GM19395 (cell line): ENCODE data around the gene G6PC1.
"Not testable (repeated sequence)": the region's sequence is repeated elsewhere in the genome, so short reads cannot be mapped to it uniquely, and the experiment has no call there.

Experiments used
- ATAC-seq: cut with Tn5 transposase; IDR thresholded peaks from one replicate; pipeline ENCODE4 v1.9.1; 2021; ENCODE audit warnings: mild to moderate bottlenecking, moderate library complexity; ENCODE audit not compliant: unreplicated experiment

G6PC1 gene

DNA sequence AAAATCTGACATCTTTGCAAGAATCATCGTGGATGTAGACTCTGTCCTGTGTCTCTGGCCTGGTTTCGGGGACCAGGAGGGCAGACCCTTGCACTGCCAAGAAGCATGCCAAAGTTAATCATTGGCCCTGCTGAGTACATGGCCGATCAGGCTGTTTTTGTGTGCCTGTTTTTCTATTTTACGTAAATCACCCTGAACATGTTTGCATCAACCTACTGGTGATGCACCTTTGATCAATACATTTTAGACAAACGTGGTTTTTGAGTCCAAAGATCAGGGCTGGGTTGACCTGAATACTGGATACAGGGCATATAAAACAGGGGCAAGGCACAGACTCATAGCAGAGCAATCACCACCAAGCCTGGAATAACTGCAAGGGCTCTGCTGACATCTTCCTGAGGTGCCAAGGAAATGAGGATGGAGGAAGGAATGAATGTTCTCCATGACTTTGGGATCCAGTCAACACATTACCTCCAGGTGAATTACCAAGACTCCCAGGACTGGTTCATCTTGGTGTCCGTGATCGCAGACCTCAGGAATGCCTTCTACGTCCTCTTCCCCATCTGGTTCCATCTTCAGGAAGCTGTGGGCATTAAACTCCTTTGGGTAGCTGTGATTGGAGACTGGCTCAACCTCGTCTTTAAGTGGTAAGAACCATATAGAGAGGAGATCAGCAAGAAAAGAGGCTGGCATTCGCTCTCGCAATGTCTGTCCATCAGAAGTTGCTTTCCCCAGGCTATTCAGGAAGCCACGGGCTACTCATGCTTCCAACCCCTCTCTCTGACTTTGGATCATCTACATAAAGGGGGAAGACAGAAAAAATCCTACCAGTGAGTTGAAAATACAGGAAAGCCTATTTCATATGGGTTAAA is at the start of gene G6PC1:
Gene G6PC1 (plus strand): TSS at position 340 of the 872 bp plus-strand sequence. CDS start 78 bp downstream, at position 418.
- ATAC-seq: no peak

DNA sequence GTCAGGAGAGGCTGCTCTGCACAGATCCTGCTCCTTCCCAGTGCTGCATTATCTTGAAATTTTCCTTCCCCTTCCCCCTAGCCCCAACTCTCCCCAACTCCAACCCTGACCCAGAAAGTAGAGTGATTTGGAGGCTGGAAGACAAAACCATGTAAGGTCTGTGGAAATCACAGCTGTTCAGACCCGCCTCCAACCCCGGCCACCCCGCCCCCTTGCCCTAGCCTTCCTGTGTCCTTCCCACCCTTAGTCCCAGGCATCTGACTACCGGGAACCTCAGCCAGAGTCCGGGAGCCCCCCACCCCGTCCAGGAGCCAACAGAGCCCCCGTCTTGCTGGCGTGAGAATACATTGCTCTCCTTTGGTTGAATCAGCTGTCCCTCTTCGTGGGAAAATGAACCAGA is 49.6 kb upstream of the G6PC1 start, which contains the start of gene AOC3:
Gene AOC3 (plus strand): TSS at position 246 of the 400 bp plus-strand sequence. CDS start 145 bp downstream, at position 391.
- no peak for ATAC-seq

DNA sequence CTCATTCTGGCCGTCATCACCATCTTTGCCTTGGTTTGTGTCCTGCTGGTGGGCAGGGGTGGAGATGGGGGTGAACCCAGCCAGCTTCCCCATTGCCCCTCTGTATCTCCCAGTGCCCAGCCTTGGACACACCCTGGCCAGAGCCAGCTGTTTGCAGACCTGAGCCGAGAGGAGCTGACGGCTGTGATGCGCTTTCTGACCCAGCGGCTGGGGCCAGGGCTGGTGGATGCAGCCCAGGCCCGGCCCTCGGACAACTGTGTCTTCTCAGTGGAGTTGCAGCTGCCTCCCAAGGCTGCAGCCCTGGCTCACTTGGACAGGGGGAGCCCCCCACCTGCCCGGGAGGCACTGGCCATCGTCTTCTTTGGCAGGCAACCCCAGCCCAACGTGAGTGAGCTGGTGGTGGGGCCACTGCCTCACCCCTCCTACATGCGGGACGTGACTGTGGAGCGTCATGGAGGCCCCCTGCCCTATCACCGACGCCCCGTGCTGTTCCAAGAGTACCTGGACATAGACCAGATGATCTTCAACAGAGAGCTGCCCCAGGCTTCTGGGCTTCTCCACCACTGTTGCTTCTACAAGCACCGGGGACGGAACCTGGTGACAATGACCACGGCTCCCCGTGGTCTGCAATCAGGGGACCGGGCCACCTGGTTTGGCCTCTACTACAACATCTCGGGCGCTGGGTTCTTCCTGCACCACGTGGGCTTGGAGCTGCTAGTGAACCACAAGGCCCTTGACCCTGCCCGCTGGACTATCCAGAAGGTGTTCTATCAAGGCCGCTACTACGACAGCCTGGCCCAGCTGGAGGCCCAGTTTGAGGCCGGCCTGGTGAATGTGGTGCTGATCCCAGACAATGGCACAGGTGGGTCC is 49.0 kb upstream of the G6PC1 start:
- not testable (repeated sequence) for ATAC-seq

DNA sequence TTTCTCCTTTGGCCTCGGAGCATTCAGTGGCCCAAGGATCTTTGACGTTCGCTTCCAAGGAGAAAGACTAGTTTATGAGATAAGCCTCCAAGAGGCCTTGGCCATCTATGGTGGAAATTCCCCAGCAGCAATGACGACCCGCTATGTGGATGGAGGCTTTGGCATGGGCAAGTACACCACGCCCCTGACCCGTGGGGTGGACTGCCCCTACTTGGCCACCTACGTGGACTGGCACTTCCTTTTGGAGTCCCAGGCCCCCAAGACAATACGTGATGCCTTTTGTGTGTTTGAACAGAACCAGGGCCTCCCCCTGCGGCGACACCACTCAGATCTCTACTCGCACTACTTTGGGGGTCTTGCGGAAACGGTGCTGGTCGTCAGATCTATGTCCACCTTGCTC is 48.2 kb upstream of the G6PC1 start:
- ATAC-seq: no peak

DNA sequence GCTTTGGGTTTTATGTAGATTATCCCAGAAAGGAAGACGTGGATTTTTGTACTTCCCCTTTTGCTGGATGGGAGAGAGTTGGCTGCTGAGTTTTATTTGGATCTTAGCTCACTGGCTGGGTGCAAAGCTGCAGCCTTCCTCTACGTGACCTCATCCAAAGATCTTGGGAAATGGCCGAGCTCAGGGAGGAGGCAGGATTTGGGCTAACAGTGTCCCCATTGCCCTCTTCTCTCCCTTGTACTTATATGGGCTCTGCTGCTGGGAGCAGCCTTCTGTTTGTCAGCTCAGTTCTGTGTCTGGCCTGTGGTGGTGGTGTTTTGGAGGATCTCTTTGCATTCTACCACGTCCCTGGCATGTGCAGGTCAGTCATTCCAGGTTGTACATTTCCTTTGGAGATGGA is 47.6 kb upstream of the G6PC1 start:
- ATAC-seq: no peak

DNA sequence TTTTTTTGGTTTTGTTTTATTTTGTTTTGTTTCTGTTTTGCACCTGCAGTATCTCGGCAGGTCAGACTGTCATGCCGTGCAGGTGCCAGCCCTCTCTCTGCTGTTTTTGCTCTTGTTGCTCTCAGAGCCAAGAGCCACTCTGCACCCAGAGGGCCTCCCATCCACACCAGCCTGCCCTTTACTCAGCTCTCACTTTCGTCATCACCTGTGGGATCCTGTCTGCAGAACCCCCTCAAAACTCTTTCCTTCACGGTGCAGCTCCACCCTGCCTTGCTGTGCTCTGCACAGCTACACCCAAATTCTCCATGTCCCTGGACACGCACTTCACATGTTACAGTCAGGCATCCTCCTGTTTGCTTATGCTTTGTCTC is 47.0 kb upstream of the G6PC1 start:
- no peak for ATAC-seq

DNA sequence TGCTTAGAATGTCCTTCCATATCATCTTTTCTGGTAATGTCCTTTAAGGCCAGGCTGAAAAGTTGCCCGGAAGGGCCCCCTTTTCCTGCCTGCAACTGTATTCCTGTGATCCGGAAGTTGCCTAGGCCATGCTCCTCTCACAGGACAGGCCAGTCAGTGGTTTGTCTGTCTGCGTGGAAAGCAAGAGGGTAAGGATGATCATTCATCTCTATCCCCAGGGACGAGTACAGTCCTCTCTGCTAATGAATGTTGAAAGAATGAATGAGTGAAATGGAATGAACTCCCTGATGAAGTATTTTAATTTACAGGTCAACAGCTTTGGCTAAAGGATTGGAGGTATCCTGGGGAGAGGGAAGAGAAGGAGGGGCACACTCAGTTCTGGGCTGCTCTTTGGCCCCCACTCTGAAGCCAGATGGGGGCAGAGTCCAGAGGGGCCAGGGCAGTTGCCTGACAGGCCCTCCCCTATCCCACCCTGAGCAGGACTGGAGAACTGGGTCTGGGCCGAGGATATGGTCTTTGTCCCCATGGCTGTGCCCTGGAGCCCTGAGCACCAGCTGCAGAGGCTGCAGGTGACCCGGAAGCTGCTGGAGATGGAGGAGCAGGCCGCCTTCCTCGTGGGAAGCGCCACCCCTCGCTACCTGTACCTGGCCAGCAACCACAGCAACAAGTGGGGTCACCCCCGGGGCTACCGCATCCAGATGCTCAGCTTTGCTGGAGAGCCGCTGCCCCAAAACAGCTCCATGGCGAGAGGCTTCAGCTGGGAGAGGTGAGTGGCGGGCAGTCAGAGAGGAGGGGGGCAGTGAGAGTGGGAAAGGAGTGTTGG is 46.4 kb upstream of the G6PC1 start:
- no peak for ATAC-seq

DNA sequence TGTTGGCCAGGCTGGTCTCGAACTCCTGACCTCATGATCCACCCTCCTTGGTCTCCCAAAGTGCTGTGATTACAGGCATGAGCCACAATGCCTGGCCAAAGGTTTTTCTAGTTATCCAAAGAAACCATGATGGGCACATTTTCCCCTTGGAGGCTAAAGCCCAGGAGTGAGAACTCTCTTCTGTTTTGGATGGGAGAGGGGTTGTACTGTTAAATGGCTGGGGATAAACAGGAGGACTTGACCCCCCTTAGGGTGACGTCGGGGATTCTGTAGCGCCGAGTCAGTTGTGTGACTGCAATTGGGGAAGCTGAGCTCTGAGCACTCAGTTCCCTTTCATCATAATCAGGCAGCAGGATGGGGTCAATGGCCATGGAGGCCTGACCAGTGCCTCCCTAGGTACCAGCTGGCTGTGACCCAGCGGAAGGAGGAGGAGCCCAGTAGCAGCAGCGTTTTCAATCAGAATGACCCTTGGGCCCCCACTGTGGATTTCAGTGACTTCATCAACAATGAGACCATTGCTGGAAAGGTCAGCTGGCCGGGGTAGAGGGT is 45.5 kb upstream of the G6PC1 start:
- no peak for ATAC-seq

DNA sequence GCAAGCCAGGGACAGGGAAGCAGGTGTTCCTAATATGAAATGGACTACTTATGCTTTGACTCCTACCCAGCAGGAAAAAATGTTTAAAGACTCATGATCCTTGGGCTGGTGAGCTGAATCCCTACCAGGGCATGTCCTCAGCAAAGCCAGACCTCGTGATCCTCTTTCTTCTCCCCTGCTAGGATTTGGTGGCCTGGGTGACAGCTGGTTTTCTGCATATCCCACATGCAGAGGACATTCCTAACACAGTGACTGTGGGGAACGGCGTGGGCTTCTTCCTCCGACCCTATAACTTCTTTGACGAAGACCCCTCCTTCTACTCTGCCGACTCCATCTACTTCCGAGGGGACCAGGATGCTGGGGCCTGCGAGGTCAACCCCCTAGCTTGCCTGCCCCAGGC is 44.5 kb upstream of the G6PC1 start:
- ATAC-seq: not testable (repeated sequence)

DNA sequence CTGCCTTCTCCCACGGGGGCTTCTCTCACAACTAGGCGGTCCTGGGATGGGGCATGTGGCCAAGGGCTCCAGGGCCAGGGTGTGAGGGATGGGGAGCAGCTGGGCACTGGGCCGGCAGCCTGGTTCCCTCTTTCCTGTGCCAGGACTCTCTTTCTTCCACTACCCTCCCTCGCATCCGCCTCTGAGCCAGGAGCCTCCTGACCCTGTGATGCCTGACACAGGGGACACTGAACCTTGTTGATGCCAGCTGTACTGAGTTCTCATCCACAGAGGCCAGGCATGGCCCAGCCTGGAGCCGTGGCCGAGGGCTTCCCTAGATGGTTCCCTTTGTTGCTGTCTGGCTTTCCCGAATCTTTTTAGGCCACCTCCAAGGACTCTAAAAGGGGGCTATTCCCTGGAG is 44.1 kb upstream of the G6PC1 start:
- ATAC-seq: not testable (repeated sequence)

DNA sequence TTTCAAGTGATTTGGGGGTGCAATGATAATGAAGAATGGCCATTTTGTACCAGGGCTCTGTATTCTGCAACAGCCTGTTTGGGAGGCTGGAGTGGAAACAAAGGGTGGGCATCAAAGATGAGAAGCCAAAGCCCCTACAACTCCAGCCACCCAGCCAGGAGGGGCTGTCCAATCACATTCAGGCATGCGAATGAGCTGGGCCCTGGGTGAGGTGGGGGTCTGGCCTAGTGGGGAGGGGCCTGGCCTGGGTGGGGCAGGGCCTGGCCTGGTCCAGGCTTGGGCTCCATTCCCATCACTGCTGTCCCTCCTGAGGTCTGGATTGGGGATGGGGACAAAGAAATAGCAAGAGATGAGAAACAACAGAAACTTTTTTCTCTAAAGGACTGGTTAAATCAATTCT is 43.2 kb upstream of the G6PC1 start:
- no peak for ATAC-seq

DNA sequence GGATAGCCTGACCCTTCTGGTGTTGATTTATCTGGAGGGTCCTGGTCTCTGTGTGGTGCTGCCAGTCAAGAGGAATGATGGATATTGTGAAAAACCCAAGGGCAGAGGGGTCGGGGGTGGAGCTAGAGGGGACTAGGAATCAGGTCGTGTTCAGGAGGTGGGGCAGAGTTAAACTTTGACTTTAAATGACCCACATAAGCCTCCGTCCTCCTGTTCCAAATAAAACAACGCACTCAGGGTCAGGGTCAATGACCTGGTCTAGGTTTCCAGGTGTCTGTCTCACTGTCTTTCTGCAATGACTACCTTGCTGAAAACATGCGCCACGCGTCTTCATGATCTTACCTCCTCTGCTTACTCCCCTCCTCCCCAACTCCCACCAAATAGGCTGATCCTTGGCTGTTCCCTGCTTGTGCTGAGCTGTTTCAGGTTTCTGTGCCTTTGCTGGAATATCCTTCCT is 34.9 kb upstream of the G6PC1 start:
- ATAC-seq: no peak

DNA sequence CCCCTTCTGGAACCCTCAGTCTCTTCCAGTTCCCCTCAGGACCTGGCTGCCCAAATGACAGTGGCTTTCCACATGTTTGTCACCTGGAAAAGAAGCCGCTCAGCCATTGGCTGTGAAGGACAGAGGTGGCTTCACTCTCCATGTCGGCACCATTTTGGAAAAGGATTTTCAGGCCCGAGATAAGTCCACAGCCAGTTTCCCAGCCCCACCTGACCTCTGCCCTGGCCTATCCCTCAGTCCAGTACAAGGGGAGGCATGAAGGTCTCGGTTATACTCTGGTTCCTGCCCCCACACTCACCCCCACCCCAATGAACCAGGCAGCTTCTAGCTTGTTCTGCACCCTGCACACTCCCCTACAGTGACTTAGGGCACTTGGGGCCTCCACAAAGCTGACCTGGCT is 34.4 kb upstream of the G6PC1 start:
- no peak for ATAC-seq

DNA sequence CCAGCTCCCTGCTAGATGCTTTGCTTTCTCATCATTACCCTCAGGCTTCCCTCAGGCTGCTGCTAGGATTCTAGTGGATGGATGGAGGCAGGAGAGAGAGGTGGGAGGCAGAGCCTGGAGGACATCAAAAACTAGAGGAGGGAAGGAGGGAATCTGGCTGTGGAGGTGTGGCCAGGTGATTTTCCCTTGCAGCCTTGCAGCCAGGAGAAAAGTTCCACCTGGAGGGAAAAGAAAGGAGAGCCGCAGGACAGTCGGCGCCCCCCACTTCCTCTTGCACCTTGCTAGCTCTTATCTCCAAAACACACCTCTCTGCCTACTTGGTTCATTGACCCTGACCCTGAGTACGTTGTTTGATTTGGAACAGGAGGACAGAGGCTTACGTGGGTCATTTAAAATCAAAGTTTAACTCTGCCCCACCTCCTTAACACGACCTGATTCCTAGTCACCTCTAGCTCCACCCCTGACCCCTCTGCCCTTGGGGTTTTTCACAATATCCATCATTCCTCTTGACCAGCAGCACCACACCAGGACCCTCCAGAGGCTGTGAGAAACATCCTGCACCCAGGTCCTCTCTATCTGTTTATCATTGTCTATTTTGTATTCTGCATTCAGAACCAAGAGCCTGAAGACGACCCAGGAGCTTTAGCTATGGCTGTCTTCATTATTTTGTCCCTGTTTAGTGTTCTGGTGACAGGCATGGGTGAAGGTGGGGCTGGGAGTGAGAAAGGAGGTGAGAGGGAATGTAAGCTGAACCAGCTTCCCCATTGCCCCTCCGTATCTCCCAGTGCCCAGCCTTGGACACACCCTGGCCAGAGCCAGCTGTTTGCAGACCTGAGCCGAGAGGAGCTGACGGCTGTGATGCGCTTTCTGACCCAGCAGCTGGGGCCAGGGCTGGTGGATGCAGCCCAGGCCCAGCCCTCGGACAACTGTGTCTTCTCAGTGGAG is 33.7 kb upstream of the G6PC1 start:
- ATAC-seq: no peak

DNA sequence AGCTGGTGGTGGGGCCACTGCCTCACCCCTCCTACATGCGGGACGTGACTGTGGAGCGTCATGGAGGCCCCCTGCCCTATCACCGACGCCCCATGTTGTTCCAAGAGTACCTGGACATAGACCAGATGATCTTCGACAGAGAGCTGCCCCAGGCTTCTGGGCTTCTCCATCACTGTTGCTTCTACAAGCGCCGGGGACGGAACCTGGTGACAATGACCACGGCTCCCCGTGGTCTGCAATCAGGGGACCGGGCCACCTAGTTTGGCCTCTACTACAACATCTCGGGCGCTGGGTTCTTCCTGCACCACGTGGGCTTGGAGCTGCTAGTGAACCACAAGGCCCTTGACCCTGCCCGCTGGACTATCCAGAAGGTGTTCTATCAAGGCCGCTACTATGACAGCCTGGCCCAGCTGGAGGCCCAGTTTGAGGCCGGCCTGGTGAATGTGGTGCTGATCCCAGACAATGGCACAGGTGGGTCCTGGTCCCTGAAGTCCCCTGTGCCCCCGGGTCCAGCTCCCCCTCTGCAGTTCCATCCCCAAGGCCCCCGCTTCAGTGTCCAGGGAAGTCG is 32.8 kb upstream of the G6PC1 start:
- not testable (repeated sequence) for ATAC-seq

DNA sequence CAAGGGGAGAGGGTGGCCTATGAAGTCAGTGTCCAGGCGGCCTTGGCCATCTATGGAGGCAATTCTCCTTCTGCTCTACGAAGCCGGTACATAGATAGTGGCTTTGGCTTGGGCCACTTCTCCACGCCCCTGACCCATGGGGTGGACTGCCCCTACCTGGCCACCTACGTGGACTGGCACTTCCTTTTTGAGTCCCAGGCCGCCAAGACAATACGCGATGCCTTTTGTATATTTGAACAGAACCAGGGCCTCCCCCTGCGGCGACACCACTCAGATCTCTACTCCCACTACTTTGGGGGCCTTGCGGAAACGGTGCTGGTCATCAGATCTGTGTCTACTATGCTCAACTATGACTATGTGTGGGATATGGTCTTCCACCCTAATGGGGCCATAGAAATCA is 32.3 kb upstream of the G6PC1 start:
- ATAC-seq: no peak

DNA sequence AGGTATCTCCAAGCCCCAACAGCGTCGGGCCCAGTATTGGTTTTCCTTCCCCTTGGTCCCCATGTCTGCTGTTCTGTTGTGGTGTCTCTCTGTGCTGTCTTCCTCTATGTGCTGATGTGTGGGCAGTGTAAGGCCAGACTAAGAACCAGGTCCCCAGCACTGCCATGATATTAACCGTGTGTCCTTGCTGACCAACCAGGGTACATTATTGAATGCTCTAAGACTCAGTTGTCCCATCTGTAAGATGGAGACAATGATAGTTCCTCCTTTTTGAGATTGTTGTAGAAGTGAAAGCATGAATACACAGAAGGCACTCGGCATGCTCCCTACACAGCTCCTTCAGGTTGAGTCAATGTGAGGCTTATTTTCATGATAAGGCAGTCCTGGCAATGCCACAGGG is 29.0 kb upstream of the G6PC1 start:
- no peak for ATAC-seq

DNA sequence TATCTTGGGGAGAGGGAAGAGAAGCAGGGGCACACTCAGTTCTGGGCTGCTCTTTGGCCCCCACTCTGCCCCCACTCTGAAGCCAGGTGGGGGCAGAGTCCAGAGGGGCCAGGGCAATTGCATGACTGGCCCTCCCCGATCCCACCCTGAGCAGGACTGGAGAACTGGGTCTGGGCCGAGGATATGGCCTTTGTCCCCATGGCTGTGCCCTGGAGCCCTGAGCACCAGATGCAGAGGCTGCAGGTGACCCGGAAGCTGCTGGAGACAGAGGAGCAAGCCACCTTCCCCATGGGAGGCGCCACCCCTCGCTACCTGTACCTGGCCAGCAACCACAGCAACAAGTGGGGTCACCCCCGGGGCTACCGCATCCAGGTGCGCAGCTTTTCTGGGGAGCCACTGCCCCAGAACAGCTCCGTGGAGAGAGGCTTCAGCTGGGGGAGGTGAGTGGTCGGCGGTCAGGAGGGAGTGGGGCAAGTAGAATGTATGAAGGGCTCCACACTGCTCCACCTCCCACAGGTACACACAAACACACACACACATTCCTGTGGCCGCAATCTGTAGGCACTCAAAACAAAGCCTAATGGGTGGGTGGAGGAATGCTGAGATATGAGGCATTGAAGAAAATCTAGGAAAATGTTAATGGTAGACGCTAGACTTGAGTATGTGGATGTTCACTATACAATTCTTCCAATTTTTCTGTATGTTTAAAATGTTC is 28.2 kb upstream of the G6PC1 start:
- no peak for ATAC-seq
